NCI-H526 (cell line): ENCODE data around the gene GNG3.

Experiments used
- DNase-seq, 2 experiments: peaks; one replicate each; lab custom pipeline; 2025; lab: John Stamatoyannopoulos, UW

The GNG3 gene

GRCh38 chr11:62757846-62758788, 50.6 kb downstream of the GNG3 start:
- no peak for DNase-seq
